Smooth muscle cell (in vitro differentiated cells): Measurements from ENCODE around the gene MPG. TPM values are rescaled to one million over a fixed set of nuclear protein-coding genes. Genes with fewer than 3 reads are reported as not detected.

Experiments
- DNase-seq: peaks from one replicate; lab custom pipeline; 2025; ENCODE audit not compliant: unreplicated experiment; lab: John Stamatoyannopoulos, UW
- H2AFZ ChIP-seq: fragments of 200-600 bp; sonication (generic); 2 replicates; pipeline ENCODE4 v1.6.0; 2016; ENCODE audit warnings: antibody characterized with exemption, low read depth, mild to moderate bottlenecking
- H3F3A ChIP-seq: fragments of 200-600 bp; sonication (generic); 2 replicates; pipeline ENCODE4 v1.6.0; 2017; ENCODE audit warnings: antibody characterized with exemption, low read depth
- H3K27ac ChIP-seq: fragments of 200-600 bp; sonication (generic); 2 replicates; pipeline ENCODE4 v1.5.1; 2016; ENCODE audit warnings: low read depth, mild to moderate bottlenecking
- H3K27me3 ChIP-seq: fragments of 200-600 bp; sonication (generic); 2 replicates; pipeline ENCODE4 v1.6.1; 2016; ENCODE audit warnings: low read depth, mild to moderate bottlenecking
- H3K36me3 ChIP-seq: fragments of 200-600 bp; sonication (generic); 2 replicates; pipeline ENCODE4 v1.5.1; 2016; ENCODE audit warnings: low read depth
- H3K4me1 ChIP-seq: fragments of 200-600 bp; sonication (generic); 2 replicates; pipeline ENCODE4 v1.5.1; 2016; ENCODE audit warnings: low read depth
- H3K4me2 ChIP-seq: fragments of 200-600 bp; sonication (generic); 2 replicates; pipeline ENCODE4 v1.6.0; 2016; ENCODE audit warnings: mild to moderate bottlenecking
- H3K4me3 ChIP-seq: fragments of 200-600 bp; sonication (generic); 2 replicates; pipeline ENCODE4 v1.5.1; 2016; ENCODE audit warnings: mild to moderate bottlenecking
- H3K79me2 ChIP-seq: fragments of 200-600 bp; sonication (generic); 2 replicates; pipeline ENCODE4 v1.6.0; 2016; ENCODE audit warnings: low read depth, mild to moderate bottlenecking
- H3K9ac ChIP-seq: fragments of 200-600 bp; sonication (generic); 2 replicates; pipeline ENCODE4 v1.6.0; 2016; ENCODE audit warnings: low read depth
- H3K9me3 ChIP-seq: fragments of 200-600 bp; sonication (generic); replicated peaks from 2 replicates; pipeline ENCODE4 v1.5.1; 2016; ENCODE audit warnings: low read depth
- H4K20me1 ChIP-seq: fragments of 200-600 bp; sonication (generic); 2 replicates; pipeline ENCODE4 v1.6.0; 2016; ENCODE audit warnings: low read depth
- CTCF ChIP-seq: fragments of 200-600 bp; sonication (generic); IDR thresholded peaks from 2 replicates; pipeline ENCODE4 v1.5.1; 2017; ENCODE audit warnings: borderline replicate concordance, mild to moderate bottlenecking, antibody characterized with exemption; ENCODE audit not compliant: insufficient read depth, poor library complexity, severe bottlenecking
- WGBS: methylation state at CpG from one replicate; pipeline ENCODE4 v1.1.7; 2016; ENCODE audit warnings: low lambda C conversion rate; 5-methylcytosine and 5-hydroxymethylcytosine counted together
- polyA plus RNA-seq: library from polyadenylated mRNA; unstranded; fragments of >200 nt; fragmentation: Nextera tagmentation; extraction: Ambion mirVana; gene quantifications from 2 replicates; pipeline ENCODE4 v1.2.1, GENCODE V29; 2016
- total RNA-seq: library from RNA; depleted of rRNA; stranded (reverse); fragments of >200 nt; gene quantifications from 2 replicates; pipeline ENCODE4 v1.2.3, GENCODE V29; 2014

Gene MPG
- total and polyA plus RNA-seq, 2 experiments from 2014 or later = 84.7 to 120 TPM

- Histone ChIP-seq H3F3A (peaks cover 27% of the 10 kb centered on the region), H2AFZ (no peak overlapping the region), H3K79me2 (no peaks in the 10 kb centered on the region), H3K4me2 (peak overlapping the region; percentile 97), H4K20me1 (peaks cover 9% of the 10 kb centered on the region), H3K27ac (no peak overlapping the region), H3K4me3 (peak overlapping the region; percentile 66), H3K9me3 (no peaks in the 10 kb centered on the region), H3K9ac (no peak overlapping the region), H3K36me3 (no peaks in the 10 kb centered on the region), H3K27me3 (no peaks in the 10 kb centered on the region), H3K4me1 (peaks cover 30% of the 10 kb centered on the region)
- WGBS = 84% methylated on average over 31 of the region's 32 CpGs
- TF ChIP-seq CTCF = no peak
- DNase-seq = no peak
These were observed 1.4 kb downstream of the MPG start for GRCh38 chr16:79151-80054.

- Histone ChIP-seq H3K79me2 (no peaks in the 10 kb centered on the region), H3K27me3 (no peaks in the 10 kb centered on the region), H3F3A (peaks cover 9% of the 10 kb centered on the region), H3K36me3 (no peaks in the 10 kb centered on the region), H3K9me3 (no peaks in the 10 kb centered on the region), H3K4me3 (no peak overlapping the region), H2AFZ (no peak overlapping the region), H3K9ac (no peak overlapping the region), H3K27ac (no peak overlapping the region), H3K4me2 (no peak overlapping the region), H4K20me1 (peaks cover 38% of the 10 kb centered on the region), H3K4me1 (no peaks in the 10 kb centered on the region)
- no peak for DNase-seq
- WGBS = 96% methylated on average over 22 of the region's 31 CpGs
- no peak for TF ChIP-seq CTCF
These were observed 5.1 kb downstream of the MPG start for GRCh38 chr16:83060-83603.

GRCh38 chr16:83781-84615, 6.0 kb downstream of the MPG start:
- Histone ChIP-seq H3K4me3 (no peak overlapping the region), H3K9ac (no peak overlapping the region), H3F3A (peaks cover 9% of the 10 kb centered on the region), H2AFZ (no peak overlapping the region), H3K9me3 (no peaks in the 10 kb centered on the region), H3K4me2 (peak overlapping the region; percentile 23), H3K27me3 (no peaks in the 10 kb centered on the region), H3K36me3 (no peaks in the 10 kb centered on the region), H4K20me1 (peaks cover 38% of the 10 kb centered on the region), H3K79me2 (no peaks in the 10 kb centered on the region), H3K27ac (peak overlapping the region; percentile 70), H3K4me1 (no peaks in the 10 kb centered on the region)
- DNase-seq = no peak
- no peak for TF ChIP-seq CTCF
- 78% methylated on average over 21 of the region's 21 CpGs for WGBS
